PC-9 (cell line): ENCODE data around the gene PRUNE2. TPM values are rescaled to one million over a fixed set of nuclear protein-coding genes. Genes with fewer than 3 reads are reported as not detected.

Experiments used
- BruUV-seq: library from RNA; stranded (reverse); fragments of 400-500 nt; replicated peaks from 2 replicates; lab custom pipeline; 2021; lab: Mats Ljungman, UMichigan
- CTCF ChIA-PET: fragments of 300-600 bp; sonication (Branson Sonifier 250); formaldehyde crosslinking; loops from one replicate; lab custom pipeline; 2022; ENCODE audit warnings: antibody characterized with exemption; lab: Charles Lee
- POLR2A ChIA-PET: fragments of 300-600 bp; sonication (Branson Sonifier 250); formaldehyde crosslinking; loops from one replicate; lab custom pipeline; 2022; ENCODE audit warnings: antibody characterized with exemption; ENCODE audit not compliant: unreplicated experiment; lab: Charles Lee
- DNase-seq, 2 experiments: peaks; one replicate each; pipeline versions ENCODE4 v3.0.0 to v3.0.0-alpha.2; 2015 to 2022; ENCODE audit warnings: mixed read lengths in 1 of 2
- H2AFZ ChIP-seq: fragments of 200-600 bp; sonication (generic); 2 replicates; pipeline ENCODE4 v1.8.1; 2017; ENCODE audit warnings: antibody characterized with exemption
- H3F3A ChIP-seq: fragments of 200-600 bp; sonication (generic); 2 replicates; pipeline ENCODE4 v1.8.1; 2017; ENCODE audit warnings: antibody characterized with exemption, mild to moderate bottlenecking, low read depth; ENCODE audit not compliant: insufficient read depth
- H3K27ac ChIP-seq: fragments of 200-600 bp; sonication (generic); 2 replicates; pipeline ENCODE4 v1.6.1; 2016; ENCODE audit warnings: mixed run types
- H3K27me3 ChIP-seq: fragments of 200-600 bp; sonication (generic); 2 replicates; pipeline ENCODE4 v1.6.1; 2016; ENCODE audit warnings: low read depth, mixed run types; ENCODE audit not compliant: insufficient read depth
- H3K36me3 ChIP-seq: fragments of 200-600 bp; sonication (generic); 2 replicates; pipeline ENCODE4 v1.6.1; 2016; ENCODE audit warnings: low read depth, mixed run types
- H3K4me1 ChIP-seq: fragments of 200-600 bp; sonication (generic); replicated peaks from 2 replicates; pipeline ENCODE4 v1.6.1; 2016; ENCODE audit warnings: mixed run types; ENCODE audit not compliant: insufficient read depth
- H3K4me2 ChIP-seq: fragments of 200-600 bp; sonication (generic); 2 replicates; pipeline ENCODE4 v1.6.1; 2017; ENCODE audit warnings: mixed run types
- H3K4me3 ChIP-seq: fragments of 200-600 bp; sonication (generic); 2 replicates; pipeline ENCODE4 v1.6.1; 2016; ENCODE audit warnings: mixed run types
- H3K79me2 ChIP-seq: fragments of 200-600 bp; sonication (generic); 2 replicates; pipeline ENCODE4 v1.6.1; 2017; ENCODE audit warnings: low read depth, mixed run types
- H3K9me2 ChIP-seq: fragments of 200-600 bp; sonication (generic); 2 replicates; pipeline ENCODE4 v1.8.1; 2017; ENCODE audit warnings: mild to moderate bottlenecking; ENCODE audit not compliant: insufficient read depth
- H3K9me3 ChIP-seq: fragments of 200-600 bp; sonication (generic); 2 replicates; pipeline ENCODE4 v1.8.1; 2016; ENCODE audit warnings: low read depth; ENCODE audit not compliant: insufficient read depth
- H4K20me1 ChIP-seq: fragments of 200-600 bp; sonication (generic); 2 replicates; pipeline ENCODE4 v1.8.1; 2017; ENCODE audit not compliant: insufficient read depth
- EZH2 ChIP-seq: fragments of 200-600 bp; sonication (generic); IDR thresholded peaks from 2 replicates; pipeline ENCODE4 v1.8.0; 2017; ENCODE audit warnings: antibody characterized with exemption, low read depth
- intact Hi-C: fragments of 100-400 bp; cut with micrococcal nuclease; formaldehyde crosslinking; loops from one replicate; pipeline ENCODE4 v1.10.0; 2022; ENCODE audit not compliant: unreplicated experiment
- total RNA-seq: library from RNA; stranded (reverse); gene quantifications from 2 replicates; pipeline ENCODE4 v1.2.3, GENCODE V29; 2021
- TF ChIP-seq, protein P1 (sequence below): fragments of 200-600 bp; sonication (generic); conservative IDR thresholded peaks from 2 replicates; pipeline ENCODE4 v1.6.1; 2017; ENCODE audit warnings: mixed run types, antibody characterized with exemption, mild to moderate bottlenecking, moderate library complexity

Gene PRUNE2
- total RNA-seq, 1 experiment from 2014 or later = 0.20 TPM

DNA sequence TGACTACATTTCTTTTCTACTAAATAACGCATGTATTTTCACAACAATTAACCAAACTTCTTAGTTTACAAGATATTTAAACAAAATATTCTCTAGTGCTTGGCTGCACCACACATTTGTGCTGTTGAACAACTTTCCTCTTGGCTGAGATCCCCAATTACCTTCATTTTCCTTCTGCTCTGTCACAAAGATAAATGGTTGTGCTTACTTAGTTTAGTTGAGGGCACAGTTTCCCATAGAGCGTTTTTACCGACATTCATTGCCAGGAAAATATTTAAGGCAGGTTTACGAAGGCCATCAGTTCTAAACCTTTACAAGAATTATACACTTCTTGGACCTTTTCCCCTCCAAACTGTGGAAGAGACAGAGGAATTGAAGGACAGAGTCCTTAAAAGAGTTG lies 60.7 kb downstream of the PRUNE2 start:
- ChIA-PET CTCF (no interaction called here), POLR2A (no interaction called here)
- BruUV-seq = no TSS peak
- Histone ChIP-seq H3K4me1 (no peaks in the 10 kb centered on the region), H3K9me2 (no peaks in the 10 kb centered on the region), H3K27me3 (peaks cover 74% of the 10 kb centered on the region), H3K4me2 (no peak overlapping the region), H4K20me1 (no peaks in the 10 kb centered on the region), H3K79me2 (no peaks in the 10 kb centered on the region), H3F3A (no peaks in the 10 kb centered on the region), H3K27ac (no peak overlapping the region), H2AFZ (no peak overlapping the region), H3K4me3 (no peak overlapping the region), H3K9me3 (no peaks in the 10 kb centered on the region), H3K36me3 (no peaks in the 10 kb centered on the region)
- DNase-seq = no peak
- intact Hi-C loops = no loop called here
- no peak for TF ChIP-seq EZH2
- TF ChIP-seq, protein P1, sequence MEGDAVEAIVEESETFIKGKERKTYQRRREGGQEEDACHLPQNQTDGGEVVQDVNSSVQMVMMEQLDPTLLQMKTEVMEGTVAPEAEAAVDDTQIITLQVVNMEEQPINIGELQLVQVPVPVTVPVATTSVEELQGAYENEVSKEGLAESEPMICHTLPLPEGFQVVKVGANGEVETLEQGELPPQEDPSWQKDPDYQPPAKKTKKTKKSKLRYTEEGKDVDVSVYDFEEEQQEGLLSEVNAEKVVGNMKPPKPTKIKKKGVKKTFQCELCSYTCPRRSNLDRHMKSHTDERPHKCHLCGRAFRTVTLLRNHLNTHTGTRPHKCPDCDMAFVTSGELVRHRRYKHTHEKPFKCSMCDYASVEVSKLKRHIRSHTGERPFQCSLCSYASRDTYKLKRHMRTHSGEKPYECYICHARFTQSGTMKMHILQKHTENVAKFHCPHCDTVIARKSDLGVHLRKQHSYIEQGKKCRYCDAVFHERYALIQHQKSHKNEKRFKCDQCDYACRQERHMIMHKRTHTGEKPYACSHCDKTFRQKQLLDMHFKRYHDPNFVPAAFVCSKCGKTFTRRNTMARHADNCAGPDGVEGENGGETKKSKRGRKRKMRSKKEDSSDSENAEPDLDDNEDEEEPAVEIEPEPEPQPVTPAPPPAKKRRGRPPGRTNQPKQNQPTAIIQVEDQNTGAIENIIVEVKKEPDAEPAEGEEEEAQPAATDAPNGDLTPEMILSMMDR = no peak

DNA sequence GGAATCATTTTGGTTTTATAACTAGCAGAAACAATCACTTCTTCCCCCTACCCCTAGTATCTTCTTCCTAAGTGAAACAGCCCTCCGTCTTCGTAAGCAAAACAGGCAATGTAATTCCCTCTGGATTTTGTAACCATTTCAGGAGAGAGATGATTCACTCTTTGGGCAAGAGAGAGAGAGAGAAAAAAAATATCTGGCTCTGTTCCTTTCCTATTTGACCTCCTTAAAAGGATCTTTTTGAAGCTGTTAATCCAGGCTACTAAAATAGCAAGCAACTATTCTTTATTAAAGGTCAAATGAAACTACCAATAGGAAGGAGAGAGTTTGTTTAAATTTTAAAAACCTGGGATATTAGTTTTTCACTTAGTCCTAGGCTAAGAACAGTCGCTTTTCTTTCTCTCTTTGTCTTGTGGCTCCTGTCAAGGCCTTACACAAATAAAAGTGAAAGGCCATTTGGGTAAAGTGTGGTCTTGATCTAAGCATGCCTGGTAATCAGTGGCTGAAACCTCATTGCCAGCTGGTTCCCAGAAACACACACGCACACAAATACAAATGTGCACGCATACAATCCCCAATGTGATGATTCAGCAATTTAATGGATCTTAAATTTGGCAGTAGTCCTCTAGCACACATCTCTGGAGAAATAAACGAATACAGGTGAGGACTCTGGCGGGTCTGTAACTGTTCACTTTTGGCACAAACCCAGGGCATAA lies 70.2 kb downstream of the PRUNE2 start:
- Histone ChIP-seq H2AFZ (no peak overlapping the region), H3K79me2 (no peaks in the 10 kb centered on the region), H3K4me3 (no peak overlapping the region), H3F3A (no peaks in the 10 kb centered on the region), H4K20me1 (no peaks in the 10 kb centered on the region), H3K36me3 (no peaks in the 10 kb centered on the region), H3K9me3 (no peaks in the 10 kb centered on the region), H3K27ac (no peak overlapping the region), H3K4me2 (no peak overlapping the region), H3K27me3 (peaks cover 33% of the 10 kb centered on the region; the same call in 1 of the 2 replicates), H3K9me2 (peaks cover 5% of the 10 kb centered on the region; the same call in 1 of the 2 replicates), H3K4me1 (no peaks in the 10 kb centered on the region)
- no peak for DNase-seq
- no TSS peak for BruUV-seq
- POLR2A ChIA-PET = no interaction called here
- TF ChIP-seq EZH2 = no peak
- TF ChIP-seq, protein P1 = no peak
- intact Hi-C loops = no loop called here
- CTCF ChIA-PET = no interaction called here

DNA sequence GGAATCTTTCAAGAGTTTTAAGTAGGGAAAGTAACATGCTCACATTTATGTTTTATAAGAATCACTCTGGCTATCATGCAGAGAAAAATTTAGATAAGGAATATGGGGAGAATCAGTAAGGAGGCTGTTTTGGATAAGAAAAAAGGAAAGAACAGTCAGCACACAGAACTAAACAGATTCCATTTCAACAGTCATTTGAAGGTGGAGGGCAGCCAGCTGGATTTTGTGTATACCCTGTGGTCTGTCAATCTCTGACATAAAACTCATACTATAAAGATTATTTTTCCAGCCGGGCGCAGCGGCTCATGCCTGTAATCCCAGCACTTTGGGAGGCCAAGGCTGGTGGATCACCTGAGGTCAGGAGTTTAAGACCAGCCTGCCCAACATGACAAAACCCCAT lies 77.5 kb downstream of the PRUNE2 start:
- CTCF ChIA-PET = interaction anchor here (0.6 to 0.7 kb wide), 2 partner anchors 16 to 65 kb away, joined by 4 to 6 read pairs; no protein-coding TSS in a partner anchor
- Histone ChIP-seq H3K9me2 (peaks cover 5% of the 10 kb centered on the region; the same call in 1 of the 2 replicates), H3K4me3 (no peak overlapping the region), H3K79me2 (no peaks in the 10 kb centered on the region), H3K27me3 (peaks cover 17% of the 10 kb centered on the region; the same call in 1 of the 2 replicates), H3F3A (no peaks in the 10 kb centered on the region), H3K9me3 (no peaks in the 10 kb centered on the region), H3K36me3 (no peaks in the 10 kb centered on the region), H3K27ac (no peak overlapping the region), H3K4me1 (no peaks in the 10 kb centered on the region), H2AFZ (no peak overlapping the region), H4K20me1 (no peaks in the 10 kb centered on the region), H3K4me2 (no peak overlapping the region)
- POLR2A ChIA-PET = no interaction called here
- intact Hi-C loops = no loop called here
- no TSS peak for BruUV-seq
- no peak for DNase-seq
- TF ChIP-seq, protein P1 = no peak
- TF ChIP-seq EZH2 = no peak
